GM15510 (cell line): Measurements from ENCODE around the gene THAP2.
A peak's percentile ranks its signal among the peaks of the same experiment; 100 is the strongest.

Source experiments
- POLR2A ChIP-seq: IDR thresholded peaks from 3 replicates; pipeline ENCODE4 v1.6.1; 2011; ENCODE audit warnings: borderline replicate concordance; ENCODE audit not compliant: insufficient read length; ENCODE audit errors: extremely low read depth

The THAP2 gene

GRCh38 chr12:71652656-71653055 is 11.4 kb upstream of the THAP2 start:
- no peak for TF ChIP-seq POLR2A

DNA sequence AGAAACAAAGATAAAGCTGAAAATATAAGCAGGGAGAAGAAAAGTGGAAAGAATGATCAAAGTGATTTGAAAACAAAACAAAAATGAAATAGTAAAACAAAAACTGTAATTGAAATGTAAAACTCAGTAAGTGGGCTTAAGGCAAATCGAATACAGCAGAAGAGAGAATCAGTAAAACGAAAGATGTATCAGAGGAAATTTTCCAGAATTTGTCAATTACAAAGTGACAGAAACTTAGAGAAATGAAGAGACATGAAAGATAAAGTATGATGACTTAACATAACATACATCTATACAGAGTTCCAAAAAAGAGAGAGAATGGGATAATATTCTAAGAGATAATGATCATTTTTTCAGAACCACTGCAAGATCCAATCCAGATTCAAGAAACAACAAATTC is 11.0 kb upstream of the THAP2 start:
- no peak for TF ChIP-seq POLR2A

DNA sequence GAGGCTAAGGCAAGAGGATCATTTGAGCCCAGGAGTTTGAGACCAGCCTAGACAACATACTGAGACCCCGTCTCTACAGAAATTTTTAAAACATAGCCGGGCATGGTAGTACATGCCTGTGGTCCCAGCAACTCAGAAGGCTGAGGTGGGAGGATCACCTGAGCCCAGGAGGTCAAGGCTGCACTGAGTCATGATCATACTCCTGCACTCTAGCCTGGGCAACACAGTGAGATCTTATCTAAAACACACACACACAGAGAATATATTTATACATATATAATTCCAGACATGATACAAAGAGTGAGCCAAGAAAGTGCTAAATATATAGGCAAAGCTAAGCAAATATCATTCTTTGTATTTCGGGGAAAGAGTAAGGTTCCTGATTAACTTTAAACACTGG is 9.9 kb upstream of the THAP2 start:
- TF ChIP-seq POLR2A: no peak

- no peak for TF ChIP-seq POLR2A
Measured at GRCh38 chr12:71655495-71655894, 8.6 kb upstream of the THAP2 start.

- no peak for TF ChIP-seq POLR2A
Measured at GRCh38 chr12:71655907-71656306, 8.2 kb upstream of the THAP2 start.

DNA sequence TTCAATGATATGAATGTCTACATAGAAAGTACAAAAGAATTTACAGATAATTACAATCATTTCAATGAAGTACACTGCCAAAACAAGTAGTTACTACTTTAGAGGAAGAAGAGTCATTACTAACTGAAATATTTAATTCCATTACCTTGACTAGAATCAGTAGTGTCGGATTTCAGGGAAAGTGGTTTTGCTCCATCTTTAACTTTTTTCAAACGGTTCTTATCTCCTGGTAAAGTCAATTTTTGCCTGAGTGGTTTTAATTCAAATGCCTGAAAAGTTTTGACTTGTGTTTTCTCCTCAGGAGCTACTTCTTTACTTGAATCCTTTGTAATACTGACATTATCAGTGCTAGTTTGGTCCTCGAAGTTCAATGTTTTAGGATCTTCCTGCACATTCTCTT is 7.4 kb upstream of the THAP2 start:
- no peak for TF ChIP-seq POLR2A

DNA sequence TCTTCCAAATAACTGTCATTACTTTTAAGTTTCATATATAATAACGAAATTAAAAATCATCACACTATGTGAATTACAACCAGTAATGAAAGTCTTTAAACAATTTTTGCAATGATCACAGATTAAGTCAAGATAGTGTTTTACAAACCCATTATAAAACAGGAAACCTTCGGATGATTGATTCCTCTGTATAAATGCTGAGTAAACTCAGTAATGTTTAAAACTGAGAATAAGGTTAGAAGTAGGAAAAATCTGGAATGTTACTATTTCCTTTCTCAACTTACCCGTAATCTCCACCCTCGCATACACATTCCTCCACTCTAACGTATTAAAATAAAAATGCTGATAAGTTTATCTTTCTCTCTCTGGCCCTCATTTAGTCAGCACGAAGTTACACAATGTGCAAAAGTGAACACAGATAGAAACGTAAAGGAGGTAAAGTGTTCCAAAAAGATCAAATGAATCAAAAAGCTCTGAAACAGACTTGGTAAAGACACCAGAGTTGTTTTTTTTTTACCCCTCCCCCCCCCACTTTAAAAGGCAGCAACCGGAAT is 2.0 kb upstream of the THAP2 start:
- no peak for TF ChIP-seq POLR2A

GRCh38 chr12:71662849-71663560 is 1.1 kb upstream of the THAP2 start:
- TF ChIP-seq POLR2A: peak; percentile 32

- peak; percentile 9 for TF ChIP-seq POLR2A
Measured at GRCh38 chr12:71664411-71665089, 449 bp downstream of the THAP2 start.

GRCh38 chr12:71665090-71665463 is 976 bp downstream of the THAP2 start:
- no peak for TF ChIP-seq POLR2A

- no peak for TF ChIP-seq POLR2A
Measured at GRCh38 chr12:71666259-71666658, 2.2 kb downstream of the THAP2 start.

DNA sequence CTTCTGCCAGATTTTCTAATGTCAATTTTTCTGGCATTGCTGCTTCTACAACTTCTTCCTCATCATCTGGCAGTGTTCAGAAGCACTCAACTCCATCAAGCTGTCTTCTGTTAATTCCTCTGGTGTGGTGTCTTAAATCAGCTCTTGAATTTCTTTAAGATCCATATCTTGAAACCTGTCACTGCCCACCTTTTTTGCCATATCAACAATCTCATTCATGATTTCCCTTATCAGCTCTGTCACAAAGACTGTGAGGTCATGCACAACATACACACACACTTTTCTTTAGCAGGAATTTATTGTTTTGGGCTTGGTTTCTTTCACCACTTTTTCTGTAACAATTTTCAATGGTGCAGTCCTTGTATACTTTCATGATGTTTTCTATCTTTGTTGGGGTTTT is 7.2 kb downstream of the THAP2 start:
- TF ChIP-seq POLR2A: no peak

DNA sequence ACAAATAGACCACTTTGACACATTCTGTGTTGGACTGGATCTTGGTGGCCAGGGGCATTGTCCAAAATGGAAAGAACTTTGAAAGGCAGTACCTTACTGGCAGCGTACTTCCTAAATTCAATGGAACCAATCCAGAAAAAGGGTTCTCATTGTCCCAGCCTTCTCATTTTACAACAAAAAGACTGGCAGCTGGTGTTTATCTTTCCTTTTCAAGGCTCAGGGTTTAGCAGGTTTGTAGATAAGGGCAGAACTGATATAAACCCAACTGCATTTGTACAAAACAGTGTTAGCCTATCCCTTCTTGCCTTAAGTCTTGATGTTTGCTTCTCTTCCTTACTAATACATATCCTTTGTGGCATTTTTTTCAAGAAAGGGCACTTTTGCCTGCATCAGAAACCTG is 7.7 kb downstream of the THAP2 start:
- TF ChIP-seq POLR2A: no peak

- TF ChIP-seq POLR2A: no peak
Measured at GRCh38 chr12:71682466-71682865, 18.4 kb downstream of the THAP2 start.

- no peak for TF ChIP-seq POLR2A
Measured at GRCh38 chr12:71683633-71684032, 19.5 kb downstream of the THAP2 start.

- TF ChIP-seq POLR2A: no peak
Measured at GRCh38 chr12:71684081-71684480, 20.0 kb downstream of the THAP2 start.

DNA sequence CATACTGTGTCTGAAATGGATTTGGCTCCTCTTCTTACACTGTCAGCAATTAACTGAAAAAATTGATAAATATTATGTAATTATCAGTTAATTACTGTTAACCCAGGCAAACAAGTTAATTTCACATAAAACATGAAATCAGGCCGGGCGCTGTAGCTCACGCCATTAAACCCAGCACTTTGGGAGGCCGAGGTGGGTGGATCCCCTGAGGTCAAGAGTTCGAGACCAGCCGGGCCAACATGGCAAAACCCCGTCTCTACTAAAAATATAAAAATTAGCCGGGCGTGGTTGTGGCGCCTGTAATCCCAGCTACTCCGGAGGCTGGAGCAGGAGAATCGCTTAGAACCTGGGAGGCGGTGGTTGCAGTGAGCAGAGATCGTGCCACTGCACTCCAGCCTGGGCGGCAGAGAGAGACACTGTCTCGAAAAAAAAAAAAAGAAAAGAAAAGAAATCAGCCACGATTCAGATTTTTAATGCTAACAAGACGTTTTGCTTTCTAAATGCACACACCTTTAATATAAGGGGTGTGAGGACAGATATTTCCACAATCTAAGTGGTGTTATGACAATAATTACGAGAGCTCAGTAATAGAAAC is 21.3 kb downstream of the THAP2 start:
- TF ChIP-seq POLR2A: no peak
